ENCODE data around the gene ACOT7.
"Not testable (repeated sequence)": the region's sequence is repeated elsewhere in the genome, so short reads cannot be mapped to it uniquely, and the experiment has no call there.

The ACOT7 gene

DNA sequence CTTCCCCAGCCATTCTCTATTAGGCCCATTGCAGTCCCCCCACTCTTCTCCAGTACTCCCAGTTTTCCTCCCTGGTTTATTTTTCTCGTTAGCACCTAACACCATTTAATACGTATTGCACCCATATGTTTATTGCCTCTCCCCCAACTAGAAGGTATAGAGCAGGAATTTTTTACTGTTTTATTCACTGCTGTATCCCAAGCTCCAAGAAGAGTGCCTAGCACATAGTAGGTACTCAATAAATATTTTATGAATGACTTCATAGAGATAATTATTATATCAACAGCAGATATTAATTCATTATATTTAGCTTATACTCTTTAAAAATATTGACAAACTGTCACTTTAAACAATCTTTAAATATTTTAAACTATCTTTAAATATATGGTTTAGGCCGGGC, 5.7 kb upstream of the ACOT7 start:
- DNase-seq (ENCODE audit: low read depth in 2 of 2), result no peak

DNA sequence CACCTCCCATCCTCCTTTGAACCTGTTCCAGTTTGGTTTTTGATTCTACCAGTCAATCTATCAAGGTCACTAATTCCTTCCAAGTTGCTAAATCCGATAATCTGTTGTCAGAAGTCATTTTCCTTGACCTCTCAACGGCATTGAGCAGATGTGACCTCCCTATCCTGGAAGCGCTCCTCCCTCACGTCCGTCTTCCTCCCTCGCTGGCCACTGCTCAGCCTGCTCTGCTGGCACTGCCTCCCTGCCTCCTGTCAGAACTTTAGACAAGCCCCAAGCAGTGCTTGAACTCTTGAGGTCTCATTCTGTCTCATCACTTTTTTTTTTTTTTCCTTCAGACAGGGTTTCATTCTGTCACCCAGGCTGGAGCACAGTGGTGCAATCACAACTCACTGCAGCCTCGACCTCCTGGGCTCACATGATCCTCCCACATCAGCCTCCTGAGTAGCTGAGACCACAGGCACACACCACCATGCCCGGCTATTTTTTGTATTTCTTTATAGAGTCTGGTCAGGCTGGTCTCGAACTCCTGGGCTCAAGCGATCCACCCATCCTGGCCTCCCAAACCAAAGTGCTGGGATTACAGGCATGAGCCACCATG, 4.4 kb upstream of the ACOT7 start:
- DNase-seq (ENCODE audit: low read depth in 2 of 2), result no peak

DNA sequence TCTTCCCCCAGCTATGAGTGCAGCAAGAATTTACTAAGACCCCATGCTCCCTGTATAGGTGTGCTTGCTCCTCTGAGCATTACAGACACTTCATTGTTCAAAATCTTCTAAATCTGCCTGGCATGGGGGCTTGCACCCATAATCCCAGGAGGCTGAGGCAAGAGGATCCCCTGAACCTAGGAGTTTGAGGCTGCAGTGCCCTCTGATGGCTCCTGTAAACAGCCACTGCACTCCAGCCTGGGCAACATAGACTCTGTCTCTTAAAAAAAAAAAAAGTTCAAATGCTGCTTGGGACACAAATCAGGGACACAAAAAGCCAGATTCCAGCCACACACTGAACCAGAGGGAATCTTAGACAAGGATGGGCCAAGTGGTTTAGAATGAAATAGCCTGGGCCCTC, 3.4 kb upstream of the ACOT7 start:
- no peak for DNase-seq (ENCODE audit: low read depth in 2 of 2)

DNA sequence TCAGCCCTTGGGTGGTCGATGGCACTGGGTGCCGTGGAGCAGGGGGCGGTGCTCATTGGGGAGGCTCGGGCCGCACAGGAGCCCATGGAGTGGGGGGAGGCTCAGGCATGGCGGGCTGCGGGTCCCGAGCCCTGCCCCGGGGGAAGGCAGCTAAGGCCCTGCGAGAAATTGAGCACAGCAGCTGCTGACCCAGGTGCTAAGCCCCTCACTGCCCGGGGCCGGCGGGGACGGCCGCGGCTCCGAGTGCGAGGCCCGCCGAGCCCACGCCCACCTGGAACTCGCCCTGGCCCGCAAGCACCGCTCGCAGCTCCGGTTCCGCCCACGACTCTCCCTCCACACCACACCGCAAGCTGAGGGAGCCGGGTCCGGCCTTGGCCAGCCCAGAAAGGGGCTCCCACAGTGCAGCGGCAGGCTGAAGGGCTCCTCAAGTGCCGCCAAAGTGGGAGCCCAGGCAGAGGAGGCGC, 2.2 kb upstream of the ACOT7 start:
- not testable (repeated sequence) for DNase-seq (ENCODE audit: low read depth in 2 of 2)

DNA sequence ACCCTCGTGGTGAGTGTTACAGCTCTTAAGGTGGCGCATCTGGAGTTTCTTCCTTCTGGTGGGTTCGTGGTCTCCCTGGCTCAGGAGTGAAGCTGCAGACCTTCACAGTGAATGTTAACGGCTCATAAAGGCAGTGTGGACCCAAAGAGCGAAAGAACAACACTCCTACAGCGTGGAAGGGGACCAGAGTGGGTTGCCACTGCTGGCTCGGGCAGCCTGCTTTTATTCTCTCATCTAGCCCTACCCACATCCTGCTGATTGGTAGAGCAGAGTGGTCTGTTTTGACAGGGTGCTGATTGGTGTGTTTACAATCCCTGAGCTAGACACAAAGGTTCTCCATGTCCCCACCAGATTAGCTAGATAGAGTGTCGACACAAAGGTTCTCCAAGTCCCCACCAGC, 1.6 kb upstream of the ACOT7 start:
- not testable (repeated sequence) for DNase-seq (ENCODE audit: low read depth in 2 of 2)

DNA sequence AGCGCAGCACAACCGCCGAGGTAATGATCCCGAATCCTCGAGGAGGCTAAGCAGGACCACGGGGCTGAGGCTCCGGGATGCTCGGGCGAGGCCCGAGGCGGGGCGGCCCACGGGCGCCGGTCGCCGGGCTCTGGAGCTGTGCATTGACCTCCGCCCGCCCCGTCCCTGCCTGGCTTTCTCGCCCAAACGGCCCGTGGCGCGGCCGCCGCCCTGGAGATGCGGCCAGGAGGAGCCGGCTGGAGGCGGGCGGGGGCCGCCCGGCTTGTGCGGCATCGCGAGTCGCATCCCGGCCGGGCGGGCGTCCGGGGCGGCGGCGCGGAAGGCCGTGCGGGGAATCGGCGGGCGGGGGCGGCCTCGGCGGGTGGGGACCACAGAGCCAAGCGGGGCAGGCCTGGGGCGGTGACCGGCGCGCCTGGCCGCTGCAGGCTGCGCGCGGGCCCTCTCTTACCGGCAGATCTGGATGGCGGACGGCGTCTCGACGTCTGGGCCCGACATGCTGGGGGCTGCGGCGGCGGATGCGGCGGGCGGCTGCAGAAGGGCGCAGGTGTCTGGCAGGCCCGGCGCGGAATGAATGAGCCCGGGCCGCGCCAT, 663 bp downstream of the ACOT7 start:
- DNase-seq (ENCODE audit: low read depth in 2 of 2), result no peak

DNA sequence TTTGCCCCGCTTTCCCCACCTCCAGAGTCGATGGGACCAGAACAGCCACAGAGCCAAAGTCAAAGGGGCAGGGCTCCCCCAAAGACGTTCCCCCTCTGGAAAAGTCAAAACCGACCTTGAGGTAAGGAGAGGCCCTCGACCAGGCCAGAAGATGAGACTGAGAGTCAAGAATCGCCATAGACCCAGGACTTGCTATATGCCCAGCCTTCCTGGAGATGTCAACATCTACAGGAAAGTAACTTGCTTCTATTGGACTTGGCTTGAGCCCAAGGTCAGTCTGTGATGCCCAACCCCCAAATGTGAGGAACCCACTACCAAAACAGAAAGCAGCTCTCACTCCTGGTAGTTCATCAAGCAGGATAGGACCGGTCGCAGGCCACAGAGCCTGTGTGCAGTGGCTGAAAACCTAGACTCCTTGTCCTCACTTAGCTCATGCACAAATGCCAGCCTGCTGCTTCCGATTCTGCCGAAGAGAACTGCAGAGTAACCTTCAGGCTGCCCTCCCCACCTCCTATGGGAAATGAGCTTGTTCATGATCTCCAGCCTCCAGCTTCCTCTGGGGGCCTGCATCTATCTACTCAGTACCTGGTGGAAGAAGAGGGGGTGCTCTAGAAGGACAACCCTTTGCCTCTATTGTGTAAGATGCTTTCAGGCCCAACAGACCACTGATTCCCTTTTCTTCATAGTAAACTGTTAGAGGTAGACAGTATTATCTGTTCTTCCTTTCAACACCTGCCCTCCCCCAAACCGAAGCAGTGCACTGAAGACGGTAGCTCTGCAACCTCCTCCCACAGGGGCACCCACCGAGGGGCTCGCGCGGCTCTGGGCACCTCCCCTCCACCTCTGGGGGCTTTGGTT, 1.4 kb downstream of the ACOT7 start:
- DNase-seq (ENCODE audit: low read depth in 2 of 2), result no peak

DNA sequence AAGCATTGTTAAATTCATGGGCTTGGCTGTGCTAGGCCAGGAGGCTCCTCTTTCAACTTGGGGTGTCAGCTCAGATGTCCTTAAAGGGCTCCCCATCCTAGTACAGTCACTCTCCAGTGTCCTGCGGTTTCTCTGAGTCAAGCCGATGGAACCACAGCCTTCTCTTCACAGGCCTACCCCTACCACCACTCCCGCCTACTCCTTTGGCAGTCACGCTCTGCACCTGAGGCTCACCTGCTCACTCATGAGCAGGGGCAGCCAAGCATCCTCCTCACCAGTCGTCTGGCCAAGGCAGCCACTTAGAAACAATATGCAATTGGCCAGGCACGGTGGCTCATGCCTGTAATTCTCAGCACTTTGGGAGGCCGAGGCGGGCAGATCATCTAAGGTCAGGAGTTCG, 3.6 kb downstream of the ACOT7 start:
- no peak for DNase-seq (ENCODE audit: low read depth in 2 of 2)

DNA sequence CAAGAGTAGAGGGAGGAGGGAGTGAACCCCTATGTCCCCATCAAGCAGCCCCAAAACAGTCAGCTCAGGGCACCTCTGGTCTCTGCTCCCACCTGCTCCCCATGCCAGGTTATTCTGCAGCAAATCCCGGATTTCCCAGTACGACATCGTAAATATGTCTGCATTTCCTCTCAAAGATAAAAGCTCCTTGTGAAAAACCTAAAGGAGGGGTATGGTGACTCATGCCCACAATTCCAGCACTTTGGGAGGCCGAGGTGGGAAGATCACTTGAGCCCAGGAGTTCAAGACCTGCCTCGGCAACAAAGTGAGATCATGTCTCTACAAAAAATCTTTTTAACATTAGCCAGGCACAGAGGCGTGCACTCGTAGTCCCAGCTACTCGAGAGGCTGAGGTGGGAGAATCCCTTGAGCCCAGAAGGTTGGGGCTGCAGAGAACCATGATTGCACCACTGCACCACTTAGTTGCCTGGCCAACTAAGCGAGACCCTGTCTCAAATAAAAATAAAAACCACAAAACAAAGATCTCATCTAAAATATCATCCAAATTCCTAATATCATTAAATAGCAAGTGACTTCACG, 7.1 kb downstream of the ACOT7 start:
- DNase-seq (ENCODE audit: low read depth in 2 of 2), result no peak

DNA sequence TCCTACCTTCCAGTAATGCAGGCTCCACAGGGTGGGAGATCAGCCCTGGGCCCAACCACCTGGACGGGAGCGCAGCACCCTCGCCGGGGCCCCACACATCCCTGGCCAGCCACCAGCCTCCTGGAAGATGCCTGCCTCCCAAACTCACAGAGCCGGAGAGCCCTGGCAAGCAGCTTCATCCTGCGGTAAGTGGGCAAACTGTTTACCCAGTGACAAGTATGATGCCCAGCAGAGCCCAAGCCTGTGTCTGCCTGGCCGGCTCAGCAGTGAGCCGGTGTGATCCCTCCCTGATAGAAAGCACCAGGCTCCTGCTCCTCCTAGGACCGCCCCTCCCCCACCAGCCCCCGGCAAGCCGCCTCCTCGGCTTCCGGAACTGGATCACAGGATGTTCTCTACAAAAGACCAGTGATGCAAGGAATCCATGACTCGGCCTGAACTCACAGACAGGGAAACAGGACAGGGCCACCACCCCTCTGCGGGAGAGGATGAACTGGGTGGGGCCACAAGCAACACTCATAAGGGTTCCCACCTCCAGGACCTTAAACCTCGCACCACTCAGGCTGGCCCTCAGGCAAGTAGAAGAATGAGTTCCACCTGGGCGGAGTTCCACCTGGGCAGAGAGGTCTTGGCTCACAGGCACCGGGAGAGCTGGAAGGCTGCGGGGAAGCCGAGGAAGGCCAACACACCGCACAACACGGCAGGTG, 7.9 kb downstream of the ACOT7 start:
- no peak for DNase-seq (ENCODE audit: low read depth in 2 of 2)

DNA sequence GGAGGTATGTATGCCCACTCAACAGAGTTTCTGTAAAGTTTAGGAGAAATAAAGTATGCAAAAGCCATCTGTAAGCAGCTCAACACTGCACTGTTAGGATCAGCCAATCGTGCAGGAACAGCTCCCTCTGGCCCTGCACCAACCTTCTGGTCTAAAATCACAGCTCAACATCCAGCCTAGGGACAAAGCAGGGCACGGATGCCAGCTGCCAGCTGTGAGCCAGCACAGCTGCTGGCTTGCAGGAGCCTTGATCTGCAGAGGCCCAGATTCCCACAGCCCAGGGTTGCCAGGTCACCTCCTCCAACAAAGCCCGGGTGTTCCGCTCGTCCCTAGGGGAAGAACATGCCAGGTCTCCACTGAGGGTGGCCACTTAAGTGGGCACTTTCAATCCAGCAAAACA, 8.6 kb downstream of the ACOT7 start:
- no peak for DNase-seq (ENCODE audit: low read depth in 2 of 2)

DNA sequence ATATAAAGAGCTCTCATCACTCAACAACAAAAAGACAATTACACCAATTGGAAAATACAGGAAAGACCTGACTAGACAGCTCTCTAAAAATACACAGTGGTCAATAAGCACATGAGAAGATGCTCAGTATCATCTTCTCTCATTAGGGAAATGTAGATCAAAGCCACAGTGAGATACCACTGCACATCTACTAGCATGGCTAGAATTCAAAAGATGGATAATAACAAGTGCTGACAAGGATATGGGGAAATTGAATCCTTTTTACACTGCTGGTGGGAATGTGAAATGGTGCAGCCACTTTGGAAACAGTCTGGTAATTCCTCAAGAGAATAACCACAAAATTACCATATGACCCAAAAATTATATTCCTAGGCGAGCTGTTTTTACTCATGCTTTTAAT, 9.4 kb downstream of the ACOT7 start:
- DNase-seq (ENCODE audit: low read depth in 2 of 2), result no peak

DNA sequence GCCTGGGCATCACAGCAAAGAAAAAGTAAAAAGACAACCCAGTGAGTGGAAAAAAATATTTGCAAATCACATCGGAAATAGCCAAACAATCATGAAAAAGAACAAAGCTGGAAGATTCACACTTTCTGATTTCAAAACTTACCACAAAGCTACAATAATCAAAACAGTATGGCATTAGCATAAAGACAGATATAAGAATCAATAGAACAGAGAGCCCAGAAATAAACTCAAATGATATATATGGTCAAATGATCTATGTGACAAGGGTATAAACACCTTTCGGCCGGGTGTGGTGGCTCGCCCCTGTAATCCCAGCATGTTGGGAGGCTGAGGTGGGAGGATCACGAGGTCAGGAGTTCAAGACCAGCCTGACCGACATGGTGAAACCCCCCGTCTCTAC, 13.5 kb downstream of the ACOT7 start:
- DNase-seq (ENCODE audit: low read depth in 2 of 2), result no peak

DNA sequence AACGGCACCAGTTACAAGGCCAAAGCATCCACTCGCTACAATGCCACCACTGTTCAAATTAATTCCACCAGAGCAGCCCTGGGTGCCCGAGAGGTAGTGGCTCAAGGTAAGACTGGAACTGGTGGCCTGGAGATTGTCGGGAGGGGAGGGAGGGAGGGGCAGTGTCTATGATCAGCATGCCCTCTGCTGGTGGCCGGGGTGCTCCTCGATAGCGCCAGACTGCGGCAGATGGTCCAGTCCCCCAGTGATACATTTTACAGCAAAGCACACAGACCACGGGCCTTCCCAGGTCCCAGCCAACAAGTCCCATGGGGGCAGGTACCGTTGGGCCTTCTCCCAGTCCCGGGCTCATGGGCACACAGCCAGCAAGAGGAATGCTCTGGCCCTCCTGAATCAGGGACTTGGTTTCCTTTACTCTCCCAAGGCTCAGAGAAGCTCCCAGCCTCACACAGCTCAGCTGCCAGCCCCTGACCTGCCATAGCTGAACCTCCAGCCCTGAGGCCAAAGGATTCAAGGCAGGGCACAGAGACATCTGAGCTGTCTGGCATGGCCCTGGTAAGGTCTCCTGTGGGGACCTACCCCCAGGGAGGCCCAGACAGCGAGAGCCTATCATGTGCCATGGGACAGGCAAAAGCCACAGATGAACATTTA, 15.3 kb downstream of the ACOT7 start:
- no peak for DNase-seq (ENCODE audit: low read depth in 2 of 2)

DNA sequence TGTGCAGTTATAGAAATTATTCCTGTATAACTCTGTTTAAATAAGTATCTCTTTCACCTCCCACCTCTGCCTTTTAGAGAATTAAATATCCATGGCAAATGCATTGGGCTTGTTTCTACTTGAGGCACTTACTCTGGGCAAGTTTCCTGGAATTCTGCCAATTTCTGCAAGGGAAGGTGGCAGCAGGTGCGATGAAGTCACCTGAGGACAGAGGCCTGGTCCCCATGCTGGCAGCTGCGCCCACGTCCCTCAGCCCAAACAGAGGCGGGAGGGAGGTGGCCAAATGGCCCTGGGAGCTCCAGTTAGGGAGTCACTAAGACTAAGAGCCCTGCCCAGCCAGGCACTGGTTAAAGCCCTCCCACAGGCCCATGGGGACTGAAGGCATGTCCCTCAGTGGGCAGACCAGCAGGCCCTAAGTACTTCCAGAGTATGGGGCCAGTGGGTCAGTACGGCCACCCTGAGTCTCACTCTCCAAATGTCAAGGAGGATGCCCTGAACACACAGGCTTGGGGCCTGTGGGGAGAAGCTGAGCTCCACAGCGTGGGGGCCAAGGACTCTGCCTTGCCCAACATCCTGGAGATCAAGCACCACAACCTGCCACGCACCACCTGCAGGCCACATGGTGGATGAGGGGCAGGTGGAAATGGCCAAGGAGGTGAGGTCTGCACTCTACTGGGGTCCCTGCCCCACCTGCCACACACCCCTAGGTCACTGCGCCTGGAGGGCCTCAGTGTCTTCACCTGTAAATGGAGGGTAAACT, 19.4 kb downstream of the ACOT7 start:
- no peak for DNase-seq (ENCODE audit: low read depth in 2 of 2)

DNA sequence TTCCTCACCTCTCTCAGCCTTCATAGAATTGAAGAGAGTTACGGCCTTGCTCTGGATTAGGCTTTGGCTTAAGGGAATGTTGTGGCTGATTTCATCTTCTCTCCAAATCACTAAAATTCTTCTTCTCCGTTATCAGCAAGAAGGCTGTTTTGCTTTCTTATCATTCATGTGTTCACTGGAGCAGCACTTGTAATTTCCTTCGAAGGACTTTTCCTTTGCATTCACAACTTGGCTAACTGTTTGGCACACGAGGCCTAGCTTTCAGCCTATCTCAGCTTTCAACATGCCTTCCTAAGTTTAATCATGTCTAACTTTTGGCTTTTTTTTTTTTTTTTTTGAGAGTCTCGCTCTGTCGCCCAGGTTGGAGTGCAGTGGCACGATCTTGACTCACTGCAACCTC, 21.3 kb downstream of the ACOT7 start:
- not testable (repeated sequence) for DNase-seq (ENCODE audit: low read depth in 2 of 2)

DNA sequence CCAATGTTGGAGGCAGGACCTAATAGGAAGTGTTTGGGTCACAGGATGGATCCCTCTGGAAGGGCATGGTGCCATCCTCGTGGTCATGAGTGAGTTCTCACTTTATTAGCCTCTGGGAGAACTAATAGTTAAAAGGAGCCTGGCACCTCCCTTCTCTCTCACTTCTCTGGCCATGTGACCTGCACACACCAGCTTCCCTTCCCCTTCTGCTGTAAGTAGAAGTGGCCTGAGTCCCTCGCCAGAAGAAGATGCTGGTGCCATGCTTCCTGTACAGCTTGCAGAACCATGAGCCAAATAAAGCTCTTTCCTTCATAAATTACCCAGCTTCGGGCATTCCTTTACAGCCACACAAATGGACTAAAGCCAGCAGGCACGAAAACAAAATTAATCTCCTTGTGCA, 23.6 kb downstream of the ACOT7 start:
- no peak for DNase-seq (ENCODE audit: low read depth in 2 of 2)

DNA sequence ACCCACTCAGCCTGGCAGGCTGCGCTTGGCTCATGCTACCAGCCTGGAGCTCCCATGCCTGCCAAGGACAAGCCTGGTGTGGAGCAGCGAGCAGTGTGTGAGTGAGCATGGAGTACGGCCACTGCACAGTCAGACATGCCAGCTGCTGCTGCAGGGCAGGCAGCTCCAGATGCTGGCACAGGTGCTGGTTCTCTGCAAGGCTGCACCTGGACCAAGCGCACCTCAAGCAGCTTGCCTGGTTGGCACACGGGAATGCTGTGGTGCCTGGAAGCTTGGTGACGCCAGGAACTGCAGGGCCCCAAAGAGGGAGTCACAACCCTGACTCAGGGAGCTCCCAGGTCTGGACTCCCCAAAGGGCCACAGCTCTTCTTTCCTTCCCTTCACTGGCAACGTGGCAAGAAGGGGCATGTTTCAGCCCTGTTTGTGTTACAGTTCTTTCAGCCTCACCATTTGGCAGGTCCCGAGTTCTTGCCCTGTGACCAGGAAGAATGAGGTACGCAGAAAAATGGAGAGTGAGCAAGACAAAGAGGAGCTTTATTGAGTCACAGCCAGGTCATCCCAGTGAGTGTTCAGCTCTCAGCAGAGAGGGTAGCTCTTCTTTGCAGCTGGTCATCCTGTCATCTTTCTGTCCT, 26.1 kb downstream of the ACOT7 start:
- DNase-seq (ENCODE audit: low read depth in 2 of 2), result no peak

DNA sequence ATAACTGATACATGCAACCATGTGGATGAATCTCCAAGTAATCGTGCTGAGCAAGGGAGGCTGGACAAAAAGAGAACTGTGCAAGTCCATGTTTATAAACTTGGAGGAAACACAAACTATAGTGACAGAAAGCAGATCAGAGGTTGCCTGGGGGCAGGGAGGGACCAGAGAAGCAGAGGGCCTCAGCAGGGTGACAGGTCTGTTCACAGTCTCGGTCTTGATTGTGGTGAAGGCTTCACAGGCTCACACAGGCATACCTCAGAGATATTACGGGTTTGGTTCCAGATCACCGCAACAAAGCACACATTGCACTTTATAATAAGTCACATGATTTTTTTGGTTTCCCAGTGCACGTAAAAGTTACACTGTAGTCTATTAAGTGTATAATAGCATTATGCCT, 28.5 kb downstream of the ACOT7 start:
- DNase-seq (ENCODE audit: low read depth in 2 of 2), result no peak

Measured in stimulated activated CD8-positive, alpha-beta memory T cell treated with anti-CD3 and anti-CD28 coated beads, Interleukin-15, amount 100 ng/mL, for 4 hours (primary cell).